ENCODE measurements around the gene HSPG2.
A peak's percentile ranks its signal among the peaks of the same experiment; 100 is the strongest.
"Not testable (repeated sequence)": the region's sequence is repeated elsewhere in the genome, so short reads cannot be mapped to it uniquely, and the experiment has no call there.

Gene HSPG2

DNA sequence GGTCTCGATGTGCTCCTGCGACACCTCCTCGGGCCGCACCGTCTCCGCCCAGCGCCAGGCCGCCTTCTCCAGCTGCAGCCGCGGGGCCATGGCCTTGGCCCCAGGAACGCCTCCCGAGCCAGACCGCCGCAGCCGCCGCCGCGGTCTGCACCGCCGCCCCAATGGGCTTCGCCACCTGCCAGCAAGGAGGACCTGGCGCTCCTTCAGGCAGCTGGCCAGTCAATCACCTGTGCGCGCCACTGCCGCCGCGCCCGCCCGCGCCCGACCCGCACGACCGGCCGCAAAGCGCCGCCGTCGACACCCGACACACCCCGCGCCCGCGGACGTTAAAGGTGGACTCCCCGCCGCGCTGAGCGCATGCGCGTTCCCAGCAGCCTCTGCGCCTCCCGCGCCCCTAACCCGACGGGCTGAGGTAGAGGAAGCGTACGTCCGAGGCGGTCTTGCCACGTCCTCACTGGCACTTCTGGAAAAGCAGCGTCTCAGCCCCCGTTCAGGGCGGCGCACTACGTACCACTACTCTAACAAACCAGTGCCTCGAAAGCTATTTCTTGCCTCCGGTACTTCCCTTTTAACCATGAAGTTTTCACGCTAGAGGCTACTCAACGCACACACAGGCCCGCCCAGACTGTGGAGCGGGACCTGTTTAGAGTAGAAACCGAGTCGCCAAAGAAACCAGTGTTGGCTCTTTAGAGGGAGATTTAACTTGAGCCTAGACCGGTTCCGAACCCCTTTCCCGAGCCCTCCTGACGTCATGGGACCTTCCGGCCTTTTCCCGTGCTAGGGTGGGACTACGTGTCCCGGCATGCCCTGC, 154.0 kb downstream of the HSPG2 start, which contains the start of gene USP48:
TSS of gene USP48 (minus strand) at position 282 of the 811 bp plus-strand sequence. CDS start at position 90, 192 bp downstream.
- peak; percentile 97 for DNase-seq
- Mint-ChIP-seq H3K4me3 (peak within 1 kb of the TSS; percentile 87), H3K27me3 (no peaks in the 10 kb centered on the region), H3K9me3 (peaks cover 2% of the 10 kb centered on the region), H3K36me3 (ENCODE audit: low read depth) (peaks cover 28% of the 10 kb centered on the region), H3K27ac (peak within 1 kb of the TSS; percentile 100), H3K4me1 (ENCODE audit: low read depth) (peaks cover 34% of the 10 kb centered on the region)

DNA sequence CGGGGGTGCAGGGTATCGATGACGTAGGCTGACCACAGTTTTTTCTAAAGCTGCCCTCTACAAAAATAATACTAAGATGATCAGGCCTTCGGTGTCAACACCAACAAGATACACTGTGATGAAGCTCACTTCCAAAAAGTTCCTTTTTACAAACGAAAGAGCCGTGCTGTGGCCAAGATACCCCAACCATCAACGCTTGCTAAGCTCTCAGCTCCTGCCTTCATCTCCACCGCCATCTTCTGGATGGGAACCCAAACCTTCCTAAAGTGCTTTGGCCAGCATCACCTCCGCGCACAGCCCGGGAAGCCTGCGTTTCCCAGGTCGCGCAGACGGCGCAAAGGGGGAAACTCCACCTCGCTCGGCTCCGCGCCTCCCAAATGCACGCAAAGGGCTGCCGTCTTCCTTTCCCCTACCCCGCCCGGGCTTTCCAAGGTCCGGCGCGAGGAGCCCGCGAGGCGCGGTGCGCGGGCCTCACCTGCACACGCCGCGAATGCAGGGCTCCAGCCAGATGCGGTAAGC, 154.7 kb downstream of the HSPG2 start:
- no peak for DNase-seq
- peaks cover 2% of the 10 kb centered on the region for H3K9me3 Mint-ChIP-seq
- peaks cover 31% of the 10 kb centered on the region for H3K36me3 Mint-ChIP-seq (ENCODE audit: low read depth)
- H3K4me3 Mint-ChIP-seq = peak overlapping the region; percentile 87
- no peaks in the 10 kb centered on the region for H3K27me3 Mint-ChIP-seq
- H3K27ac Mint-ChIP-seq = peak overlapping the region; percentile 100
- H3K4me1 Mint-ChIP-seq (ENCODE audit: low read depth) = peaks cover 37% of the 10 kb centered on the region

DNA sequence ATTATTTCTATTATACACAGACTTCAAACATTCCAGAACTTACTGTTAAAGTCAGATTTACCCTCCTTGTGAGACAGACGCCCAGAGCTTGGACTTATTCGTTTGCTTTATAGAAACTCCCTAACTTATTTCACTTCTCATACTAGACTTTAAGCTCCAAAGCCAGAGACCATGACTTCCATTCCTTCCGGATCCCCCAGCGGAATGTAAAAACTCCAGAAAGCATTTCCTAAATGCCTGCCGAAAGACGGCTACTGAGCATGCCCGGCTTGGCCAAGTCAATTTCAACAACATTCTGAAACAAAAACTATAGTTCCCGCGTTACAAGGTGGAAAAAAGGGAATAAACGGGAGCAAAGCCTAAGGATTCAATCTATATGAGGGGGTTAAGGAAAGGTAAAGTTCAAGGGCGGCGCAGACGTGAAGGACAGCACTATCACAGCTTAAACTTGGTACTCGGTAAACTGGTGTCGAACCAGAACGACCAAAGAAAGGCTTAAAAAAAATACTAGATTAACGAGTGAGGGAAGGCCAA, 155.2 kb downstream of the HSPG2 start:
- H3K9me3 Mint-ChIP-seq = peaks cover 2% of the 10 kb centered on the region
- peaks cover 42% of the 10 kb centered on the region for H3K4me1 Mint-ChIP-seq (ENCODE audit: low read depth)
- no peaks in the 10 kb centered on the region for H3K27me3 Mint-ChIP-seq
- H3K36me3 Mint-ChIP-seq (ENCODE audit: low read depth) = peaks cover 34% of the 10 kb centered on the region
- DNase-seq = no peak
- peak overlapping the region; percentile 100 for H3K27ac Mint-ChIP-seq
- H3K4me3 Mint-ChIP-seq = peak overlapping the region; percentile 87

DNA sequence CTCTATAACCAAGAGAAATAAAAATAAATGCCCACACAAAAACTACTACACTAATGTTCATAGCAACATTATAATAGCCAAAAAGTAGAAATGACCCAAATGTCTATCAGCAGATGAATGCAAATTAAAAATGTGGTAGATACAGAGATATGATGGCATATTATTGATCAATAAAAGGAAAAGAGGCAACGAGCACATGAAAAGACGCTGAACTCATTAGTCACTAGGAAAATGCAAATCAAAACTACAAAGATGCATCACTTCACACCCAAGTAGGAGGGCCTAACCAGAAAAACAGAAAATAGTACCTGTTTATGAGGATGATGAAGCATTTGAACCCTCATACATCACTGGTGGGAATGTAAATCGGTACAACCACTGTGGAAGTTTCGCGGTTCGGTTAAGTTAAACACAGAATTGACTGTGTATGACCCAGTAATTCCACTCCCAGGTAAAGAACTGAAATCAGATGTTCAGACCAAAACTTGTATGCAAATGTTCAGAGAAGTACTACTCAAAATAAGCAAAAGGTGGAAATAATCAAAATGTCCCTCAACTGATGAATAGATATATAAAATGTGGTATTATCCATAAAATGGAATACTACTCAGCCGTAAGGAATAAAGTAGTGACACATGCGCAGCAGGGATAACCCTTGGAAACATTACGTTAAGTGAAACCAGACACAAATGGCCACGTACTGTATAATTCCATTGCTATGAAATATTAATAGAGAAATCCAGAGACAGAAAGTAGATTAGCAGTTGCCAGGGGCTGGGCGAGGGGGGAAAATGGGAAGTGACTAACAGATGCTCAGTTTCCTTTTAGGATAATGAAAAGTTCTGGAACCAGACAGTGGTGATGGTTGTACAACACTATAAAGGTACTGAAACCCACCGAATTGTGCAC, 157.2 kb downstream of the HSPG2 start:
- DNase-seq = no peak
- H3K4me3 Mint-ChIP-seq = peak overlapping the region; percentile 87
- peaks cover 59% of the 10 kb centered on the region for H3K4me1 Mint-ChIP-seq (ENCODE audit: low read depth)
- peaks cover 2% of the 10 kb centered on the region for H3K9me3 Mint-ChIP-seq
- H3K27me3 Mint-ChIP-seq = no peaks in the 10 kb centered on the region
- H3K36me3 Mint-ChIP-seq (ENCODE audit: low read depth) = peaks cover 44% of the 10 kb centered on the region
- H3K27ac Mint-ChIP-seq = peak overlapping the region; percentile 99

DNA sequence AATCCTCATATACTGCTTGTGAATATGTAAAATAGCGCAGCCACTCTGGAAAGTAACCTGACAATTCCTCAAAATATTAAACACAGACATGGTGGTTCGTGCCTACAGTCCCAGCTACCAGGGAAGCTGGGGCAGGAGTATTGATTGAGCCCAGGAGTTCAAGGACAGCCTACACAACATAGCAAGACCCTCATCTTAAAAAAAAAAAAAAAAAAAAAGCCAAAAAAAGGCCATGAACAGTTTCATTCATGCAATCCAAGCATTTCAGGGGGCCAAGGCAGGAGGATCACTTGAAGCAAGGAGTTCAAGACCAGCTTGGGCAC, 158.7 kb downstream of the HSPG2 start:
- Mint-ChIP-seq H3K4me1 (ENCODE audit: low read depth) (peaks cover 59% of the 10 kb centered on the region), H3K9me3 (peaks cover 2% of the 10 kb centered on the region), H3K36me3 (ENCODE audit: low read depth) (peaks cover 43% of the 10 kb centered on the region), H3K27me3 (no peaks in the 10 kb centered on the region), H3K4me3 (peak overlapping the region; percentile 49), H3K27ac (peak overlapping the region; percentile 82)
- no peak for DNase-seq

DNA sequence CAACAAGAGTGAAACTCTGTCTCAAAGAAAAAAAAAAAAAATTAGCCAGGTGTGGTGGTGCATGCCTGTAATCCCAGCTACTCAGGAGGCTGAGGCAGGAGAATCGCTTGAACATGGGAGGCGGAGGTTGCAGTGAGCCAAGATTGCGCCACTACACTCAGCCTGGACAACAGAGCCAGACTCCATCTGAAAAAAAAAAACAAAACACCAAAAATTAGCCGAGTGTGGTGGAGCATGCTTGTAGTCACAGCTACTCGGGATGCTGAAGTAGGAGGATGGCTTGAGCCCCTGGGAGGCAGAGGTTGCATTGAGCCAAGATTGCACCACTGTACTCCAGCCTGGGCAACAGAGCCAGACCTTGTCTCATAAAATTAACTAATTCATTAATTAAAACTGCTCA, 160.2 kb downstream of the HSPG2 start:
- H3K4me3 Mint-ChIP-seq, H3K27me3 Mint-ChIP-seq, DNase-seq, H3K9me3 Mint-ChIP-seq: not testable (repeated sequence)
- Mint-ChIP-seq H3K27ac (peak overlapping the region; percentile 59), H3K4me1 (ENCODE audit: low read depth) (peaks cover 62% of the 10 kb centered on the region), H3K36me3 (ENCODE audit: low read depth) (peaks cover 33% of the 10 kb centered on the region)

DNA sequence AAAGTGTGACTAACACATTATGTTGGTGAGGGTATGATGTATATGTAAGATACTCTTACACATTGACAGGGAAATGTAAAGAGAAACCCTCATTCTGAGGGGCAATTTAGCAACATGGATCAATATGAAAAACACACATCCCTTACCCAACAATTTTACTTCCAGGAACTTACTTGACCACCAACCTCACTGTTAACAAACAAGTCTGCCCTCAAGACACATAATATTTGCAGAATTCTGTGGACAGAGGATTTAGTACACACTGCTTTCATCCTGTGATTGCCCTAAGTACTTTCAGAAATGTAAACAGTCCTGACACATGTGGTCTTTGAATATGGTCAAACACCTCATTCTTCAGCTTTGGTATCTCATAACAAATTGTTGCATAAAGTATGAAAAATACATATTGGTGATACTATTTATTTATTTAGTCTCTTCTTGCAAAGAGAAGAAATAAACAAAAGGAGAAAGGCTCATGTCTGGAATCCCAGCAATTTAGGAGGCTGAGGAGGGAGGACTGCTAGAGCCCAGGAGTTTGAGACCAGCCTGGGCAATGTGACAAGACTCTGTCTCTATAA, 161.0 kb downstream of the HSPG2 start:
- DNase-seq = no peak
- H3K4me1 Mint-ChIP-seq (ENCODE audit: low read depth) = peaks cover 59% of the 10 kb centered on the region
- peak overlapping the region; percentile 87 for H3K27ac Mint-ChIP-seq
- H3K4me3 Mint-ChIP-seq = peak overlapping the region; percentile 6
- no peaks in the 10 kb centered on the region for H3K27me3 Mint-ChIP-seq
- peaks cover 2% of the 10 kb centered on the region for H3K9me3 Mint-ChIP-seq
- H3K36me3 Mint-ChIP-seq (ENCODE audit: low read depth) = peaks cover 27% of the 10 kb centered on the region

DNA sequence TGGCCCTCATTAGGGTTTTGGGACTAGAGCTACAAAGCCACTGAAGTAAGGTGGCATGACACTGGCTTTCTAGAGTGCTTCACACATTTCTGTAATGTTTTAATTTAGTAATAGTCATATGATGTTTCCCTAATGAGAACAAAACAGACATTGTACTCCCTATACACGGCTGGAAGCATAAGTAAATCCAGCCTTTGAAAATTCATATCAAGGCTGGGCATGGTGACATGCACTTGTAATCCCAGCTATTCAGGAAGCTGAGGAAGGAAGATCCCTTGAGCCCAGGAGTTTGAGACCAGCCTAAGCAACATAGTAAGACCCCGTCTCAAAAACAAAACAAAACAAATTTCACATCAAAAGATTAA, 161.6 kb downstream of the HSPG2 start:
- Mint-ChIP-seq H3K9me3 (peaks cover 2% of the 10 kb centered on the region), H3K36me3 (ENCODE audit: low read depth) (peaks cover 27% of the 10 kb centered on the region), H3K27ac (peak overlapping the region; percentile 87), H3K27me3 (no peaks in the 10 kb centered on the region), H3K4me3 (no peak overlapping the region), H3K4me1 (ENCODE audit: low read depth) (peaks cover 59% of the 10 kb centered on the region)
- DNase-seq = no peak

DNA sequence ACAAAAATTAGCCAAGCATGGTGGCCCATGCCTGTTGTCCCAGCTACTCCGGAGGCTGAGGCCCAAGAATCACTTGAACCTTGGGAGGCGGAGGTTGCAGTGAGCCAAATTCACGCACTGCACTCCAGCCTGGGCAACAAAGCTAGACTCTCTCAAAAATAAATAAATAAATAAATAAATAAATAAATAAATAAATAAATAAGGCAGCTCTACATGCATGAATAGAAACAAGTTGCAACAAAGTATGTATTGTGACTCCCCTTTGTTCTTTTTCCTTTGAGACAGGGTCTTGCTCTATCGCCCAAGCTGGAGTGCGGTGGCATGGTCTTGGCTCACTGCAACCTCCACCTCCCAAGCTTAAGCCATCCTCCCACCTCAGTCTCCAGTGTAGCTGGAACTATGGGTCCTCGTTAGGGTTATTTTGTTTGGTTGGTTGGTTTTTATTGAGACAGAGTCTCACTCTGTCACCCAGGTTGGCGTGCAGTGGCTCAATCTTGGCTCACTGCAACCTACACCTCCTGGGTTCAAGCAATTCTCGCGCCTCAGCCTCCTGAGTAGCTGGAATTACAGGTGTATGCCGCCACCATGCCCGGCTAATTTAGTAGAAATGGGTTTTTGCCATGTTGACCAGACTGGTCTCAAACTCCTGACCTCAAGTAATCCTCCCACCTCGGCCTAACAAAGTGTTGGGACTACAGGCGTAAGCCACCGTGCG, 162.1 kb downstream of the HSPG2 start:
- Mint-ChIP-seq H3K27ac (peak overlapping the region; percentile 87), H3K9me3 (peaks cover 2% of the 10 kb centered on the region), H3K36me3 (ENCODE audit: low read depth) (peaks cover 26% of the 10 kb centered on the region), H3K4me1 (ENCODE audit: low read depth) (peaks cover 59% of the 10 kb centered on the region), H3K4me3 (no peak overlapping the region), H3K27me3 (no peaks in the 10 kb centered on the region)
- DNase-seq = no peak

DNA sequence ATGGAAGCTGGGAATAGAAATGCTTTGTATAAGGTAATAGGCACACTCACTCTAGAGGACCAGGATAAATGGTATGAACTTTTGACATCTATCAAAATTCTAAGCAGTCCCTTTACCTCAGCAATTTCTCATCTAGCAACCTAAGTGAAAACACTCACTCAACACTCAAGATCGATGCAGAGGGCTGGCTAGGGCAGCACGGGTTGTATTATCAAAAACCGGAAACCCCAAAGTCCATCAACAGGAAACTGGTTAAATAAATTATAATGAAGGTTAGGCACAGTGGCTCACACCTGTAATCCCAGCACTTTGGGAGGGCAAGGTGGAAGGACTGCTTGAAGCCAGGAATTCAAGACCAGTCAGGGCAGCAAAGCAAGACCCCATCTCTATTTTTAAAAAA, 163.5 kb downstream of the HSPG2 start:
- Mint-ChIP-seq H3K4me1 (ENCODE audit: low read depth) (peaks cover 57% of the 10 kb centered on the region), H3K9me3 (no peaks in the 10 kb centered on the region), H3K4me3 (peak overlapping the region; percentile 33), H3K36me3 (ENCODE audit: low read depth) (peaks cover 34% of the 10 kb centered on the region), H3K27me3 (no peaks in the 10 kb centered on the region), H3K27ac (peak overlapping the region; percentile 67)
- DNase-seq = no peak

Data from activated T-cell treated with anti-CD3 and anti-CD28 coated beads, Interleukin-2, amount 50 U/mL, for 24 hours (primary cell).